Natural killer cell (primary cell): ENCODE data around the gene DISP2. TPM values are rescaled to one million over a fixed set of nuclear protein-coding genes. Genes with fewer than 3 reads are reported as not detected.

ENCODE experiments used
- ATAC-seq, 3 donors: fragments of 150-1000 bp in 2 of 3; fragments of 200-7000 bp in 1 of 3; cut with Tn5 transposase; 1 replicate in 1 of 3; 2 replicates in 2 of 3; pipeline ENCODE4 v1.10.0; 2021; ENCODE audit warnings: mild to moderate bottlenecking in 2 of 3, moderate library complexity in 2 of 3
- DNase-seq, 2 donors: peaks; one replicate each; pipeline versions ENCODE4 v3.0.0 to v3.0.0-alpha.2; 2013 to 2021; ENCODE audit warnings: mixed read lengths in 1 of 2
- H3K27ac ChIP-seq: one replicate; pipeline ENCODE4 v1.5.1; 2013; ENCODE audit warnings: mild to moderate bottlenecking, low read length
- H3K27me3 ChIP-seq: one replicate; pipeline ENCODE4 v1.6.1; 2013; ENCODE audit warnings: low read length; ENCODE audit not compliant: control insufficient read depth, insufficient read depth
- H3K36me3 ChIP-seq: one replicate; pipeline ENCODE4 v1.6.1; 2013; ENCODE audit warnings: low read length; ENCODE audit not compliant: control insufficient read depth, insufficient read depth
- H3K4me1 ChIP-seq: one replicate; pipeline ENCODE4 v1.6.1; 2013; ENCODE audit warnings: low read length; ENCODE audit not compliant: control insufficient read depth, insufficient read depth
- H3K4me3 ChIP-seq: one replicate; pipeline ENCODE4 v1.5.1; 2013; ENCODE audit warnings: low read length
- H3K9me3 ChIP-seq: one replicate; pipeline ENCODE4 v1.6.1; 2013; ENCODE audit warnings: low read length; ENCODE audit not compliant: control insufficient read depth, insufficient read depth
- H3K27ac Mint-ChIP-seq, 2 donors: one replicate each; pipeline ENCODE4 v1.8.0; 2022; ENCODE audit warnings: mild to moderate bottlenecking in 2 of 2, mixed read lengths in 2 of 2, moderate library complexity in 1 of 2
- H3K27me3 Mint-ChIP-seq, 2 donors: one replicate each; pipeline ENCODE4 v1.8.0; 2022; ENCODE audit warnings: low read depth in 2 of 2, mixed read lengths in 2 of 2
- H3K36me3 Mint-ChIP-seq: one replicate; pipeline ENCODE4 v1.8.0; 2022; ENCODE audit warnings: mixed read lengths
- H3K4me1 Mint-ChIP-seq, 2 donors: one replicate each; pipeline ENCODE4 v1.8.0; 2022; ENCODE audit warnings: mixed read lengths in 2 of 2
- H3K4me3 Mint-ChIP-seq: one replicate; pipeline ENCODE4 v1.8.0; 2022; ENCODE audit warnings: mild to moderate bottlenecking, moderate library complexity, mixed read lengths
- H3K9me3 Mint-ChIP-seq, 2 donors: one replicate each; pipeline ENCODE4 v1.8.0; 2022; ENCODE audit warnings: mixed read lengths in 2 of 2
- CTCF ChIP-seq: fragments of 200-600 bp; IDR thresholded peaks from one replicate; pipeline ENCODE4 v1.8.0; 2022; ENCODE audit warnings: antibody characterized with exemption
- WGBS: methylation state at CpG from one replicate; pipeline ENCODE4 v1.1.7; 2013; ENCODE audit warnings: missing lambda C conversion rate; ENCODE audit not compliant: insufficient coverage; 5-methylcytosine and 5-hydroxymethylcytosine counted together
- intact Hi-C: fragments of 100-400 bp; cut with micrococcal nuclease; formaldehyde crosslinking; loops from one replicate; pipeline ENCODE4 v1.14.2; 2022
- total RNA-seq, 4 donors: library from RNA; stranded (reverse); fragments of 120-200 nt in 1 of 4; gene quantifications; one replicate each; pipeline versions ENCODE4 v1.2.3 to v1.2.4, GENCODE V29; 2013 to 2022

The DISP2 gene
- total RNA-seq, 3 donors from 2014 or later (not counting 1 experiment from before 2014, with no cell fraction given) = 0.20 to 1.0 (median 0.26) TPM

- intact Hi-C loops = no loop called here
- Histone ChIP-seq H3K4me1 (peaks cover 30% of the 10 kb centered on the region), H3K9me3 (no peaks in the 10 kb centered on the region), H3K4me3 (no peak overlapping the region), H3K27ac (no peak overlapping the region), H3K27me3 (no peaks in the 10 kb centered on the region), H3K36me3 (no peaks in the 10 kb centered on the region)
- DNase-seq (no peak), ATAC-seq (no peak)
- H3K27ac Mint-ChIP-seq = no peak overlapping the region
- H3K4me1 Mint-ChIP-seq = peaks cover 39 to 51% of the 10 kb centered on the region in 2 donors
- H3K9me3 Mint-ChIP-seq = no peaks in the 10 kb centered on the region
- no peaks in the 10 kb centered on the region for H3K36me3 Mint-ChIP-seq
- 84% methylated on average over 3 of the region's 4 CpGs for WGBS
- H3K4me3 Mint-ChIP-seq = no peak overlapping the region
- no peak for TF ChIP-seq CTCF
- H3K27me3 Mint-ChIP-seq = no peaks in the 10 kb centered on the region
Observed at GRCh38 chr15:40317580-40317979, 40.4 kb upstream of the DISP2 start.

- DNase-seq = no peak
- Histone ChIP-seq H3K27me3 (no peaks in the 10 kb centered on the region), H3K36me3 (no peaks in the 10 kb centered on the region), H3K9me3 (no peaks in the 10 kb centered on the region), H3K4me3 (no peak overlapping the region), H3K4me1 (peaks cover 22% of the 10 kb centered on the region), H3K27ac (no peak overlapping the region)
- Mint-ChIP-seq H3K27ac (no peak overlapping the region), H3K9me3 (no peaks in the 10 kb centered on the region), H3K36me3 (no peaks in the 10 kb centered on the region), H3K4me3 (no peak overlapping the region), H3K27me3 (no peaks in the 10 kb centered on the region), H3K4me1 (peaks cover 28 to 41% of the 10 kb centered on the region in 2 donors)
- no peak for TF ChIP-seq CTCF
- WGBS = 100% methylated on average over 1 of the region's 1 CpG
- intact Hi-C loops = no loop called here
- ATAC-seq = no peak
Observed at GRCh38 chr15:40320409-40320808, 37.6 kb upstream of the DISP2 start.

- peak in 2 of 3 donors; percentile 17 to 29 for ATAC-seq
- Histone ChIP-seq H3K27me3 (no peaks in the 10 kb centered on the region), H3K9me3 (no peaks in the 10 kb centered on the region), H3K4me1 (peaks cover 23% of the 10 kb centered on the region), H3K36me3 (no peaks in the 10 kb centered on the region), H3K27ac (no peak overlapping the region), H3K4me3 (no peak overlapping the region)
- peak in 1 of 2 donors; percentile 82 for DNase-seq
- intact Hi-C loops = loop anchor here (1.0 kb wide), 1 partner anchor 13 kb away; no protein-coding TSS in a partner anchor
- TF ChIP-seq CTCF = peak; percentile 88
- Mint-ChIP-seq H3K27ac (peak overlapping the region; percentile 41 to 64), H3K27me3 (no peaks in the 10 kb centered on the region), H3K9me3 (no peaks in the 10 kb centered on the region), H3K4me1 (peaks cover 24 to 37% of the 10 kb centered on the region in 2 donors), H3K36me3 (no peaks in the 10 kb centered on the region), H3K4me3 (peak overlapping the region; percentile 78)
- 0% methylated on average over 2 of the region's 2 CpGs for WGBS
Observed at GRCh38 chr15:40320931-40321371, 37.1 kb upstream of the DISP2 start.
